ENCODE measurements around the gene GVQW3.

The GVQW3 gene

GRCh38 chr11:76365038-76365679, 16.0 kb upstream of the GVQW3 start:
- TF ChIP-seq POLR2AphosphoS5 (IDR thresholded peaks at IDR 0.05; ENCODE audit: low read depth, low read length) (no peak), TAF1 (IDR thresholded peaks at IDR 0.05; ENCODE audit: borderline replicate concordance, insufficient read depth, low read length) (no peak), FOXP2 (optimal IDR thresholded peaks at IDR 0.05; ENCODE audit: borderline replicate concordance, extremely low read depth, extremely low read length, insufficient read depth) (no peak), REST (IDR thresholded peaks at IDR 0.05; ENCODE audit: insufficient read depth in 1 of 2, low read depth in 2 of 2, low read length in 2 of 2) (no peak), SIN3A (IDR thresholded peaks at IDR 0.05; ENCODE audit: borderline replicate concordance, insufficient read depth, low read length) (no peak)

- no peak for TF ChIP-seq POLR2AphosphoS5 (IDR thresholded peaks at IDR 0.05; ENCODE audit: low read depth, low read length)
- TF ChIP-seq FOXP2 (optimal IDR thresholded peaks at IDR 0.05; ENCODE audit: borderline replicate concordance, extremely low read depth, extremely low read length, insufficient read depth) = no peak
These were observed 12.6 kb upstream of the GVQW3 start for GRCh38 chr11:76368490-76368889.

GRCh38 chr11:76369406-76369805, 11.7 kb upstream of the GVQW3 start:
- TF ChIP-seq TAF1 (IDR thresholded peaks at IDR 0.05; ENCODE audit: borderline replicate concordance, insufficient read depth, low read length) = no peak
- TF ChIP-seq FOXP2 (optimal IDR thresholded peaks at IDR 0.05; ENCODE audit: borderline replicate concordance, extremely low read depth, extremely low read length, insufficient read depth) = no peak
- TF ChIP-seq POLR2AphosphoS5 (IDR thresholded peaks at IDR 0.05; ENCODE audit: low read depth, low read length) = no peak
- no peak for TF ChIP-seq REST (IDR thresholded peaks at IDR 0.05; ENCODE audit: insufficient read depth in 1 of 2, low read depth in 2 of 2, low read length in 2 of 2)
- no peak for TF ChIP-seq SIN3A (IDR thresholded peaks at IDR 0.05; ENCODE audit: borderline replicate concordance, insufficient read depth, low read length)

GRCh38 chr11:76371170-76371569, 10.0 kb upstream of the GVQW3 start:
- TF ChIP-seq FOXP2 (optimal IDR thresholded peaks at IDR 0.05; ENCODE audit: borderline replicate concordance, extremely low read depth, extremely low read length, insufficient read depth) (no peak), POLR2AphosphoS5 (IDR thresholded peaks at IDR 0.05; ENCODE audit: low read depth, low read length) (no peak), REST (IDR thresholded peaks at IDR 0.05; ENCODE audit: insufficient read depth in 1 of 2, low read depth in 2 of 2, low read length in 2 of 2) (no peak), TAF1 (IDR thresholded peaks at IDR 0.05; ENCODE audit: borderline replicate concordance, insufficient read depth, low read length) (no peak), SIN3A (IDR thresholded peaks at IDR 0.05; ENCODE audit: borderline replicate concordance, insufficient read depth, low read length) (no peak)

GRCh38 chr11:76376746-76377558, 4.2 kb upstream of the GVQW3 start:
- no peak for TF ChIP-seq FOXP2 (optimal IDR thresholded peaks at IDR 0.05; ENCODE audit: borderline replicate concordance, extremely low read depth, extremely low read length, insufficient read depth)
- TF ChIP-seq REST (IDR thresholded peaks at IDR 0.05; ENCODE audit: insufficient read depth in 1 of 2, low read depth in 2 of 2, low read length in 2 of 2) = no peak
- no peak for TF ChIP-seq SIN3A (IDR thresholded peaks at IDR 0.05; ENCODE audit: borderline replicate concordance, insufficient read depth, low read length)
- TF ChIP-seq POLR2AphosphoS5 (IDR thresholded peaks at IDR 0.05; ENCODE audit: low read depth, low read length) = no peak
- TF ChIP-seq TAF1 (IDR thresholded peaks at IDR 0.05; ENCODE audit: borderline replicate concordance, insufficient read depth, low read length) = no peak

Data from PFSK-1 (cell line).